Measurements from ENCODE around the gene SIAH2.

Gene SIAH2

GRCh38 chr3:150725548-150725947 lies 37.4 kb downstream of the SIAH2 start:
- Mint-ChIP-seq H3K27me3 (ENCODE audit: low read depth) (no peaks in the 10 kb centered on the region), H3K27ac (no peak overlapping the region), H3K4me3 (no peak overlapping the region), H3K9me3 (no peaks in the 10 kb centered on the region), H3K36me3 (ENCODE audit: low read depth) (no peaks in the 10 kb centered on the region), H3K4me1 (no peaks in the 10 kb centered on the region)
- TF ChIP-seq CTCF (IDR thresholded peaks at IDR 0.05; ENCODE audit: unreplicated experiment in 3 of 3), result no peak

GRCh38 chr3:150723946-150724345 lies 39.0 kb downstream of the SIAH2 start:
- Mint-ChIP-seq H3K9me3 (no peaks in the 10 kb centered on the region), H3K36me3 (ENCODE audit: low read depth) (no peaks in the 10 kb centered on the region), H3K4me1 (no peaks in the 10 kb centered on the region), H3K27ac (no peak overlapping the region), H3K27me3 (ENCODE audit: low read depth) (no peaks in the 10 kb centered on the region), H3K4me3 (no peak overlapping the region)
- TF ChIP-seq CTCF (IDR thresholded peaks at IDR 0.05; ENCODE audit: unreplicated experiment in 3 of 3), result no peak

GRCh38 chr3:150722267-150722666 lies 40.7 kb downstream of the SIAH2 start:
- no peaks in the 10 kb centered on the region for H3K9me3 Mint-ChIP-seq
- H3K27ac Mint-ChIP-seq, result no peak overlapping the region
- no peak overlapping the region for H3K4me3 Mint-ChIP-seq
- H3K27me3 Mint-ChIP-seq (ENCODE audit: low read depth), result no peaks in the 10 kb centered on the region
- TF ChIP-seq CTCF (IDR thresholded peaks at IDR 0.05; ENCODE audit: unreplicated experiment in 3 of 3), result no peak
- H3K4me1 Mint-ChIP-seq, result no peaks in the 10 kb centered on the region
- no peaks in the 10 kb centered on the region for H3K36me3 Mint-ChIP-seq (ENCODE audit: low read depth)

- Mint-ChIP-seq H3K9me3 (no peaks in the 10 kb centered on the region), H3K27ac (no peak overlapping the region), H3K27me3 (ENCODE audit: low read depth) (no peaks in the 10 kb centered on the region), H3K4me1 (no peaks in the 10 kb centered on the region), H3K36me3 (ENCODE audit: low read depth) (no peaks in the 10 kb centered on the region), H3K4me3 (no peak overlapping the region)
- TF ChIP-seq CTCF (IDR thresholded peaks at IDR 0.05; ENCODE audit: unreplicated experiment in 3 of 3), result peak; percentile 73 to 86 (median 78)
Observed at GRCh38 chr3:150721285-150722130, 41.5 kb downstream of the SIAH2 start.

- Mint-ChIP-seq H3K27me3 (ENCODE audit: low read depth) (no peaks in the 10 kb centered on the region), H3K27ac (no peak overlapping the region), H3K9me3 (peaks cover 7% of the 10 kb centered on the region), H3K36me3 (ENCODE audit: low read depth) (peaks cover under 1% of the 10 kb centered on the region), H3K4me3 (no peak overlapping the region), H3K4me1 (no peaks in the 10 kb centered on the region)
- TF ChIP-seq CTCF (IDR thresholded peaks at IDR 0.05; ENCODE audit: unreplicated experiment in 3 of 3), result no peak
Observed at GRCh38 chr3:150720444-150720843, 42.5 kb downstream of the SIAH2 start.

- Mint-ChIP-seq H3K36me3 (ENCODE audit: low read depth) (peaks cover 74% of the 10 kb centered on the region), H3K27ac (no peak overlapping the region), H3K4me1 (no peaks in the 10 kb centered on the region), H3K4me3 (no peak overlapping the region), H3K27me3 (ENCODE audit: low read depth) (no peaks in the 10 kb centered on the region), H3K9me3 (peaks cover 48% of the 10 kb centered on the region)
- TF ChIP-seq CTCF (IDR thresholded peaks at IDR 0.05; ENCODE audit: unreplicated experiment in 3 of 3), result no peak
Observed at GRCh38 chr3:150710097-150710496, 52.9 kb downstream of the SIAH2 start.
